HG02943 (cell line): ENCODE measurements around the gene NLGN4Y.

ENCODE experiments used
- ATAC-seq: cut with Tn5 transposase; IDR thresholded peaks from one replicate; pipeline ENCODE4 v1.9.1; 2021; ENCODE audit warnings: mild to moderate bottlenecking, low read depth, moderate library complexity; ENCODE audit not compliant: unreplicated experiment

Gene NLGN4Y

DNA sequence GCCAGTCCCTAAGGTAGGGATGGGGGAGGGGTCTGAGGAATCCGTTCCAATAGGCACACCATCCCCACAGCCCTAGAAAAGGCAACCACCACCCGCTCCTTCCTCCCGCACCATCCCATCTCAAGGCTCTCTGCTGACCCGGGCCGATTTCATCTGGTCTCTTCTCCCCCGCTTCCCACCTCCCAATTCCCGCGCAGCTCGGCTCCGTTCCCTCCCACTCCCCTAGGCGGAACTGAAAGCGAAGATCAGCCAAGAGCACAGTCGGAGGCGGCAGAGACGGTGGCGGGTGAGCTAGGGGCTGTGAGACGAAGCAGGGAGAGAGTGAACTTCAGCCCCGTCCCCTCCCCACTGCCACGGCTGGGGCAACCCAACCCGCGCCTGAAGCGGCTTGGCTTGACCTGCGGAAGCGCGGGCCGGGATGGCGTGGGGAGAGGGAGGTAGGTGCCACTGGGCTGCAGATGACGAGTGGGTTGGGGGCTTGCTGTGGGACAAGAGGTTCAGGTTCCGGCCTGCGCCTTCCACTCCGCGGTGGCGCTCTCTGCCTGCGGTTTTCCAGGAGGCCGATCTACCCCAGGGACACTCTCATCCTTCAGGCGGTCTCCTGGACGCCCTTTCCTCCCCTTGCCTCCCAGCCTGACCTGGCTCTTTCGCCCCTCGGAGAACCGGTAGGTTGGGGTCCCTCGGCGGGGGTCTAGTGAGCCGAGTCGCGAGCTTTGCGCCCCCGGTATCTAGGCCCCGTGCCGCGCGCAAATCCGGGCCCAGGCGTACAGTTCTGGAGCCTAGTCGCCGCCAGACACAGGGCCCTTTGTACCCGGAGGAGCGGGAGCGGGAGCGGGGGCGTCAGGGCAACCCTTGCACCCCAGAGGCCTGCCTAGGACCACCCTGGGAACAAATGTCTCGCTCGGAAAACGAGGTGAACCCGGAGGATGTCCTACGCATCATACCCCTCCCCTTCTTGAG, at the start of gene NLGN4Y:
NLGN4Y (plus strand) TSS at position 258 of the 960 bp plus-strand sequence. CDS start 97,591 bp downstream, outside the sequence.
- ATAC-seq, result no peak

- no peak for ATAC-seq
Observed at GRCh38 chrY:14485935-14486334, 38.4 kb upstream of the NLGN4Y start.

- no peak for ATAC-seq
Observed at GRCh38 chrY:14490226-14490625, 34.1 kb upstream of the NLGN4Y start.

DNA sequence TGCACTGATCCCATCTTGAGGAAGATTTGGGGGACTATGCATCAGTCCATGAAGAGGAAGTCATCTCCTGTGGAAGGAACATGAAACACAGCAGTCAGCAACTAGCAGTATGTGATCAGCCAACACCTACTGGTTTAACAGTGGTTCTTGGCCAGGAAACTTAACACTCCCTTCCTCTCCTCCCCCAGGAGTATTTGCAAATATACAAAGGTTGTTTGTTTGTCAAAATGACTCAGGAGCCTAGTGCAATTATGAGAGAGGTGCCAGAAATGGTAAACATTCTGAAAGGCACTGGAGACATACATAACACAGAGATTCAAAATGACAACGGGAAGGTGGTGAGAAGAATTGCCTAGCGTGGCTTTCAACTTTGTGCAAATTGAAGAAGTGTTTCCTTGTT, 26.3 kb upstream of the NLGN4Y start:
- ATAC-seq, result no peak

DNA sequence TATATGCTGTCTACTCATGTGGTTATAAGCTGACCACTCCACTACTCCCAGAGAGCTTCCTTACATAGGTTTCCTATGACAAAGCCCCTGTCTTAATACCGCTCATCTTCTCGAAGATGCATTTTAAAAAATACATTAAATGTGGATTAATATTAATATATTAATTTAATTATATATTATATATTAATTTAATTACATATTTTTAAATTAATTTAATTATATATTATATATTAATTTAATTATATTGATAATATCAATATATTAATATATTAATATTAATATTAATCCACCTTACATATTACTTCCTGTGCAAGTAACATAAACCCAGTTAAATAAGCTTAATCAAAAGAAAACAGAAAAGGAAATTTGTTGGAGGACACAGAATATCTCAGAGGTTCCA, 19.7 kb upstream of the NLGN4Y start:
- ATAC-seq, result no peak

- ATAC-seq, result no peak
Observed at GRCh38 chrY:14522379-14522950, 1.9 kb upstream of the NLGN4Y start.

DNA sequence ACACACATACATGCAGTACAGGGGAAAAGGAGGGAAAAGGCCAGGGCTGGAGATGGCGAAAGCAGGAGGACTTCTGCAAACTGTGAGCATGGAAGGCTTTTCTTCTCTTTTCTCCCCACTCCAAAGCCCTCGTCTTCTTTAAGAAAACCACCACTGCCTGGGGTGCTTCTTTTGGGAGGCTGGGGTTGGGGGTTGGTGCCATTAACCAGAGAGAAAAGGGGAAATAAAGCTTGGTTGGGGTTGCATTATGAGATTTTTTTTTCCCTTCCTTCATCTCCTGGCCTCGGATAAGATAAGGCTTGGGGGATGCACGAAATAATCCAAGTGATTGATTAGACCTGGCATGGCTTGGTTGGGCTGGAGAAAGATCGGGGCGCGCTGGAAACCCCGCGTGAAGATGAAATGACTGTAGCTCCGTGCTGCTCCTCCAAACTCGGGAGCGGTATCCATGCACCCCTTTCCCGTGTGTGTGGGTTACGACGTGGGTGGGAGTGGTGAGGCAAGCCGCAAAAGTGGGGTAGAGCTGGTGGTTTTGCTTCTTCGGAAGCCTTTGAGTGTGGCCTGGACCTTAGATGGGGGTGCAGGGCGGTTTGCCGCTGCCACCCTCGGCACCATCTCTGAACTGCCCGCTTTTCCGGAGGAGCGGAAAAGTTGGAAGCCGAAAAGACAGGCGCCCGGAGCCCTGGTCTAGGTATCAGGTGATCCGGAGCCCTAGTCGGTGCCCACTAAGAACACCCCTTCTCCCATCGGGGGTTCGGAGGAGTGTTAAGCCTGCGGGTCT, 648 bp upstream of the NLGN4Y start:
- ATAC-seq, result no peak

GRCh38 chrY:14525315-14525714, 986 bp downstream of the NLGN4Y start:
- no peak for ATAC-seq

DNA sequence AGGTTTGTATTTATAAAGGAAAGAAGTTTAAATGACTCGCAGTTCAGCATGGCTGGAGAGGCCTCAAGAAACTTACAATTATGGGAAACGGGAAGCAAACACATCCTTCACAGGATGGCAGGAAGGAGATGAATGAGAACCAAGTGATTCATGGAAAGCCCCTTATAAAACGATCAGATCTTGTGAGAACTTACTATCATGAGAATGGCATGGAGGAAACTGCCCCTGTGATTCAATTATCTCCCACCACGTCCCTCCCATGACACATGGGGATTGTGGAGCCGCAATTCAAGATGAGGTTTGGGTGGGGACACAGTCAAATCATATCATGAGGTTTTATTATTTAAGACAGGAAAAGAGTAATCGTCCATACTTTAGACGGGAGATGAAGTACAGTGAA, 4.0 kb downstream of the NLGN4Y start:
- ATAC-seq, result no peak

- ATAC-seq, result no peak
Observed at GRCh38 chrY:14536703-14537102, 12.4 kb downstream of the NLGN4Y start.

DNA sequence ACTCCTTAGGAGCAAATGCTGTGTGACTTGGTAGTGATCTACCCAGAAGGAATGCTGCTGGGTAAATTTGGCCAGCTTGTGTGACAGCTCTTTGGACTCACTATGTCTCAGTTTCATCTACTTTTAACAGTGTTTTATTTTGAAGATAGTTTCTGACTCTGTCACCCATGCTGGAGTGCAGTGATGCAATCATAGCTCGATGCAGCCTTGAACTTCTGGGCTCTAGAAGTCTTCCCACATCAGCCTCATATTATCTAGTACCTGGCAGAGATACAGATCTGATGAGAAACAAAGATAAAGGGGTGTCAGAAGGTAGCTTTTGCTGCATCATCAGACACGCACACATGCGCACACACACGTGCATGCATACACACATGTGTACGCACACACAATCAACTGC, 19.2 kb downstream of the NLGN4Y start:
- ATAC-seq, result no peak

DNA sequence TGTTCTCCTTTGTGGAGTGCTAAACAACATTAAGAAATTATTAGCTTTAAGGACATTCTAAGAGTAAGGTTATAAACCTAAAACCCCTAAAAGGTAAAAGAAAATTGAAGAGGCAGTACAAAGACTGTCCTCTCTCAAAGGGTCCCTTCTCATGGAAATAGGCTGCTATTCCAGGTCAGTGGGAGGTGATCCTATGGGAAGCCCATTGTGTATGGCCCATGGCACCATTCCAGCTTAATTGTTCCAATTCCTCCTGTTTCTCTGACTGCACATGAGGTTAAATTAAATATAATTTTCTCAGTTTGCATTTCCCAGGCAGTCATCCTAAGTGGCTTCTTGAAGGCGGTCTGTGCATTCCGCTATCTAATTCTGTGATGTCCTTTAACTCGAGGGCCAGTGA, 57.0 kb downstream of the NLGN4Y start:
- ATAC-seq, result no peak

DNA sequence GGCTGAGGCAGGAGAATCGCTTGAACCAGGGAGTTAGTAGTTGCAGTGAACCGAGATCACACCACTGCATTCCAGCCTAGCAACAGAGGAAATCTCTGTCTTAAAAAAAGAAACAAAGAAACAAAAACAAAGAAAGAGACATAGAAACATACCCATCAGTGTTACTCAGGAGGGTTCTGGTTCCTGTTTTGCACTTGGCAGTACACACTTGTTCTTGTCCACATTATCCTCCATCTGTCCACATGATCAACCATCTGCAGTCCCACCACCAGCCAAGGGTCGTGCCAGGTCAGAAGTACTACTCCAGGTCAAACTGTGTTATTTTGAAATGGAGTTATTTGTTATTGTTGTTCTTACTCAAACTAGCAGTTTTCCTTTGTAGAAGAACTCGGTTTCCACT, 62.4 kb downstream of the NLGN4Y start:
- ATAC-seq, result no peak

DNA sequence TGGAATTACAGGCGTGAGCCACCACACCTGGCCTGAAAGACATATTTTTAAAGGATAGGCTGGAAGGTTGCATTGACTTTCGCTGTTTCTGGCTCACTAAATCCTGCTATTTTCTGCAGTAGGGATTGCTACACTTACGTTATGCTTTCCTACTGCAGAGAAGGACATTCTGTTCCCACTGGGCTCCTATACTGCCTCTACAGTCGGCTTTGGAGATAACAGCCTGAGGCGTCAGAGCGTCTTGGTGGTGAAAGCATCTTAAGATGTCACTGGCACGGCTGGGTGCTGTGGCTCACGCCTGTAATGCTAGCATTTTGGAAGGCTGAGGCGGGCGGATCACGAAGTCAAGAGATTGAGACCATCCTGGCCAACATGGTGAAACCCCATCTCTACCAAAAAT, 77.0 kb downstream of the NLGN4Y start:
- no peak for ATAC-seq

GRCh38 chrY:14617625-14618024, 93.3 kb downstream of the NLGN4Y start:
- ATAC-seq, result no peak

GRCh38 chrY:14618513-14618912, 94.2 kb downstream of the NLGN4Y start:
- no peak for ATAC-seq

DNA sequence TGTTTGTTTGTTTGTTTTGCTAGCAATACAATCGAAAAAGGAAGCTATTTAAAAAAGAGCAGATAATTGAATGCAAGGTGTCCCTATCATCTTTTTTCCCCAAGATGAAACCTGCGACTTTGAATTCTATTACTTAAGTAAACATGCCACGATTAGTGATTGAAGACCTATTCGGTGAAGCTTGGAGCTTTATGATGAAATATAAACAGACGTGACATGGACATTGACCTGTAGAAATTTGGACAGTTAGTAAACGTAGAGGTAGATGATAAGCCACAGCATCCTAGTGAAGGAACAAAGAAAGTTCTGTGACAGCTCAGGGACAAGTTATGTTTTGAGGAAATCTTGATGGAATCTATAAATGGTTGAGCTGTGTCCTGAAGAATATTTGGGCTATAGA, 103.9 kb downstream of the NLGN4Y start:
- no peak for ATAC-seq

DNA sequence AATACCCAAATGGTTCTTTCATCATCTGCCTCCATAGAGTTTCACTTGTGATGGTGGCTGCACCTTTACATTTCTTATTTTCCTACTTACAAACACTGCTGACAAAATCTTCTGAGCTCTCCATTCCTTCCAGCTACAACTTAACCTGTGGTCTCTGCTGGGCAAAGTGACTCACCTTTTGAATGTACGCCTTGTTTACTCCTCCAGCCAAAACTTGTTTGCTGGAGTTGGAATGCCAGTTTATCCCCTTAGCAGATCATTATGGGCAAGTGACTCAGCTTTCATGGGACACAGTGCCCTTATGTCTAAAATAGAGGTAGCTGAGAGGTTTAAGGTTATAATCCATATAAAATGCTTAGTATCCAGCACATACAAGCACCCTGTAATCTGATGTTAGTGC, 107.3 kb downstream of the NLGN4Y start:
- no peak for ATAC-seq

GRCh38 chrY:14633718-14634117, 109.4 kb downstream of the NLGN4Y start:
- ATAC-seq, result no peak

- no peak for ATAC-seq
Observed at GRCh38 chrY:14634954-14635353, 110.6 kb downstream of the NLGN4Y start.

- no peak for ATAC-seq
Observed at GRCh38 chrY:14637551-14637950, 113.2 kb downstream of the NLGN4Y start.
